ENCODE results near the gene WDR35. TPM values are rescaled to one million over a fixed set of nuclear protein-coding genes. Genes with fewer than 3 reads are reported as not detected.

WDR35 gene
- total RNA-seq, 1 experiment from 2014 or later = 15.5 TPM

- no peaks in the 10 kb centered on the region for H3K36me3 Mint-ChIP-seq
- no peak overlapping the region for H3K27ac Mint-ChIP-seq
- H3K4me1 Mint-ChIP-seq = no peaks in the 10 kb centered on the region
- H3K9me3 Mint-ChIP-seq = no peaks in the 10 kb centered on the region
- no peak overlapping the region for H3K4me3 Mint-ChIP-seq
- POLR2A ChIA-PET = no interaction called here
- no peak for TF ChIP-seq PRDM15 (CRISPR knock-in tag; IDR thresholded peaks at IDR 0.05)
- TF ChIP-seq ZNF263 (CRISPR knock-in tag; IDR thresholded peaks at IDR 0.05; ENCODE audit: low read depth) = no peak
- TF ChIP-seq PRRX2 (CRISPR knock-in tag; IDR thresholded peaks at IDR 0.05) = no peak
- TF ChIP-seq TEAD4 (CRISPR knock-in tag; IDR thresholded peaks at IDR 0.05) = no peak
- TF ChIP-seq STAT6 (CRISPR knock-in tag; conservative IDR thresholded peaks at IDR 0.05; ENCODE audit: low read depth) = no peak
- TF ChIP-seq ZNF121 (CRISPR knock-in tag; IDR thresholded peaks at IDR 0.05) = no peak
- CTCF ChIA-PET = no interaction called here
- DNase-seq (ENCODE audit: low spot score) (no peak), ATAC-seq (no peak)
- H3K27me3 Mint-ChIP-seq (ENCODE audit: low read depth) = peaks cover 2% of the 10 kb centered on the region
These were observed 110.8 kb downstream of the WDR35 start for GRCh38 chr2:19879120-19879519.

GRCh38 chr2:19878268-19879046 is 111.4 kb downstream of the WDR35 start:
- DNase-seq (ENCODE audit: low spot score) (no peak), ATAC-seq (no peak)
- ChIA-PET CTCF (no interaction called here), POLR2A (no interaction called here)
- H3K4me3 Mint-ChIP-seq = no peak overlapping the region
- H3K9me3 Mint-ChIP-seq = no peaks in the 10 kb centered on the region
- H3K36me3 Mint-ChIP-seq = no peaks in the 10 kb centered on the region
- no peaks in the 10 kb centered on the region for H3K4me1 Mint-ChIP-seq
- no peak for TF ChIP-seq TP53 (CRISPR knock-in tag; IDR thresholded peaks at IDR 0.05)
- no peak for TF ChIP-seq MXD4 (CRISPR knock-in tag; IDR thresholded peaks at IDR 0.05; ENCODE audit: borderline replicate concordance)
- TF ChIP-seq TEAD4 (CRISPR knock-in tag; IDR thresholded peaks at IDR 0.05) = no peak
- no peak for TF ChIP-seq ZNF396 (CRISPR knock-in tag; IDR thresholded peaks at IDR 0.05; ENCODE audit: borderline replicate concordance)
- TF ChIP-seq PREB (CRISPR knock-in tag; IDR thresholded peaks at IDR 0.05; ENCODE audit: borderline replicate concordance) = no peak
- TF ChIP-seq CDX4 (CRISPR knock-in tag; IDR thresholded peaks at IDR 0.05; ENCODE audit: borderline replicate concordance) = no peak
- TF ChIP-seq GABPB1 (CRISPR knock-in tag; IDR thresholded peaks at IDR 0.05) = no peak
- TF ChIP-seq ESRRA (CRISPR knock-in tag; IDR thresholded peaks at IDR 0.05; ENCODE audit: borderline replicate concordance) = no peak
- no peak for TF ChIP-seq CTCF (IDR thresholded peaks at IDR 0.05)
- TF ChIP-seq GTF2I (CRISPR knock-in tag; conservative IDR thresholded peaks at IDR 0.05) = no peak
- TF ChIP-seq SMAD3 (CRISPR knock-in tag; IDR thresholded peaks at IDR 0.05; ENCODE audit: borderline replicate concordance) = no peak
- no peak overlapping the region for H3K27ac Mint-ChIP-seq
- peaks cover 2% of the 10 kb centered on the region for H3K27me3 Mint-ChIP-seq (ENCODE audit: low read depth)
